PC-9 (cell line): ENCODE measurements around the gene ELP5. TPM values are rescaled to one million over a fixed set of nuclear protein-coding genes. Genes with fewer than 3 reads are reported as not detected.

ENCODE experiments used
- BruUV-seq: library from RNA; stranded (reverse); fragments of 400-500 nt; replicated peaks from 2 replicates; lab custom pipeline; 2021; lab: Mats Ljungman, UMichigan
- CTCF ChIA-PET: fragments of 300-600 bp; sonication (Branson Sonifier 250); formaldehyde crosslinking; loops from one replicate; lab custom pipeline; 2022; ENCODE audit warnings: antibody characterized with exemption; lab: Charles Lee
- POLR2A ChIA-PET: fragments of 300-600 bp; sonication (Branson Sonifier 250); formaldehyde crosslinking; loops from one replicate; lab custom pipeline; 2022; ENCODE audit warnings: antibody characterized with exemption; ENCODE audit not compliant: unreplicated experiment; lab: Charles Lee
- DNase-seq, 2 experiments: peaks; one replicate each; pipeline versions ENCODE4 v3.0.0 to v3.0.0-alpha.2; 2015 to 2022; ENCODE audit warnings: mixed read lengths in 1 of 2
- H2AFZ ChIP-seq: fragments of 200-600 bp; sonication (generic); 2 replicates; pipeline ENCODE4 v1.8.1; 2017; ENCODE audit warnings: antibody characterized with exemption
- H3F3A ChIP-seq: fragments of 200-600 bp; sonication (generic); 2 replicates; pipeline ENCODE4 v1.8.1; 2017; ENCODE audit warnings: antibody characterized with exemption, mild to moderate bottlenecking, low read depth; ENCODE audit not compliant: insufficient read depth
- H3K27ac ChIP-seq: fragments of 200-600 bp; sonication (generic); 2 replicates; pipeline ENCODE4 v1.6.1; 2016; ENCODE audit warnings: mixed run types
- H3K27me3 ChIP-seq: fragments of 200-600 bp; sonication (generic); 2 replicates; pipeline ENCODE4 v1.6.1; 2016; ENCODE audit warnings: low read depth, mixed run types; ENCODE audit not compliant: insufficient read depth
- H3K36me3 ChIP-seq: fragments of 200-600 bp; sonication (generic); 2 replicates; pipeline ENCODE4 v1.6.1; 2016; ENCODE audit warnings: low read depth, mixed run types
- H3K4me1 ChIP-seq: fragments of 200-600 bp; sonication (generic); replicated peaks from 2 replicates; pipeline ENCODE4 v1.6.1; 2016; ENCODE audit warnings: mixed run types; ENCODE audit not compliant: insufficient read depth
- H3K4me2 ChIP-seq: fragments of 200-600 bp; sonication (generic); 2 replicates; pipeline ENCODE4 v1.6.1; 2017; ENCODE audit warnings: mixed run types
- H3K4me3 ChIP-seq: fragments of 200-600 bp; sonication (generic); 2 replicates; pipeline ENCODE4 v1.6.1; 2016; ENCODE audit warnings: mixed run types
- H3K79me2 ChIP-seq: fragments of 200-600 bp; sonication (generic); 2 replicates; pipeline ENCODE4 v1.6.1; 2017; ENCODE audit warnings: low read depth, mixed run types
- H3K9me2 ChIP-seq: fragments of 200-600 bp; sonication (generic); 2 replicates; pipeline ENCODE4 v1.8.1; 2017; ENCODE audit warnings: mild to moderate bottlenecking; ENCODE audit not compliant: insufficient read depth
- H3K9me3 ChIP-seq: fragments of 200-600 bp; sonication (generic); 2 replicates; pipeline ENCODE4 v1.8.1; 2016; ENCODE audit warnings: low read depth; ENCODE audit not compliant: insufficient read depth
- H4K20me1 ChIP-seq: fragments of 200-600 bp; sonication (generic); 2 replicates; pipeline ENCODE4 v1.8.1; 2017; ENCODE audit not compliant: insufficient read depth
- EZH2 ChIP-seq: fragments of 200-600 bp; sonication (generic); IDR thresholded peaks from 2 replicates; pipeline ENCODE4 v1.8.0; 2017; ENCODE audit warnings: antibody characterized with exemption, low read depth
- intact Hi-C: fragments of 100-400 bp; cut with micrococcal nuclease; formaldehyde crosslinking; loops from one replicate; pipeline ENCODE4 v1.10.0; 2022; ENCODE audit not compliant: unreplicated experiment
- total RNA-seq: library from RNA; stranded (reverse); gene quantifications from 2 replicates; pipeline ENCODE4 v1.2.3, GENCODE V29; 2021
- TF ChIP-seq, protein P1 (sequence below): fragments of 200-600 bp; sonication (generic); conservative IDR thresholded peaks from 2 replicates; pipeline ENCODE4 v1.6.1; 2017; ENCODE audit warnings: mixed run types, antibody characterized with exemption, mild to moderate bottlenecking, moderate library complexity

ELP5 gene
- total RNA-seq, 1 experiment from 2014 or later = 45.1 TPM

DNA sequence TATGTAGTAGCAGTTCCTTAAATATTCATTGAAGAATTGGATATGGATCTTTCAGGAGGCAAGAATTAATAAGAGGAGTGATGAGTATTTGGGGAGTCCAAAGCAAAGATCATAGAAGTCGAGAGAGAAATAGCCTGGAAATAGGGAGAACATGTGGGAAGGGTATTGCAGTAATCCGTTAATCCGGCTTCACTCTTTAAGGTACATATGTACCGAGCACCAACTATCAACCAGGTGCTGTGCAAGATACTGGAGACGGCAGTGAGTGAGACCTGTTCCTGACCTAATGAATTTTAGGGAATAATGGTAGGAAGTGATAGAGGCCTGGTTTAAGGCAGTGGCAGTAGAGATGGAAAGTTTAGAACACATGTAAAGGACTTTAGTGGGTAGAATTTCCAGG is 1.1 kb downstream of the ELP5 start:
- Histone ChIP-seq H4K20me1 (no peaks in the 10 kb centered on the region), H3K27ac (peak overlapping the region; percentile 89), H3K27me3 (no peaks in the 10 kb centered on the region), H2AFZ (no peak overlapping the region), H3K9me2 (no peaks in the 10 kb centered on the region), H3K36me3 (peaks cover 18% of the 10 kb centered on the region), H3K9me3 (no peaks in the 10 kb centered on the region), H3F3A (peaks cover 54% of the 10 kb centered on the region), H3K4me1 (peaks cover 28% of the 10 kb centered on the region), H3K4me3 (peak overlapping the region; percentile 72), H3K4me2 (peak overlapping the region; percentile 84), H3K79me2 (peaks cover 73% of the 10 kb centered on the region)
- intact Hi-C loops = loop anchor here (2.0 kb wide), 1 partner anchor 14 kb away; the partner anchor contains the start of gene PHF23
- ChIA-PET CTCF (no interaction called here), POLR2A (no interaction called here)
- DNase-seq = no peak
- no peak for TF ChIP-seq EZH2
- TF ChIP-seq, protein P1, sequence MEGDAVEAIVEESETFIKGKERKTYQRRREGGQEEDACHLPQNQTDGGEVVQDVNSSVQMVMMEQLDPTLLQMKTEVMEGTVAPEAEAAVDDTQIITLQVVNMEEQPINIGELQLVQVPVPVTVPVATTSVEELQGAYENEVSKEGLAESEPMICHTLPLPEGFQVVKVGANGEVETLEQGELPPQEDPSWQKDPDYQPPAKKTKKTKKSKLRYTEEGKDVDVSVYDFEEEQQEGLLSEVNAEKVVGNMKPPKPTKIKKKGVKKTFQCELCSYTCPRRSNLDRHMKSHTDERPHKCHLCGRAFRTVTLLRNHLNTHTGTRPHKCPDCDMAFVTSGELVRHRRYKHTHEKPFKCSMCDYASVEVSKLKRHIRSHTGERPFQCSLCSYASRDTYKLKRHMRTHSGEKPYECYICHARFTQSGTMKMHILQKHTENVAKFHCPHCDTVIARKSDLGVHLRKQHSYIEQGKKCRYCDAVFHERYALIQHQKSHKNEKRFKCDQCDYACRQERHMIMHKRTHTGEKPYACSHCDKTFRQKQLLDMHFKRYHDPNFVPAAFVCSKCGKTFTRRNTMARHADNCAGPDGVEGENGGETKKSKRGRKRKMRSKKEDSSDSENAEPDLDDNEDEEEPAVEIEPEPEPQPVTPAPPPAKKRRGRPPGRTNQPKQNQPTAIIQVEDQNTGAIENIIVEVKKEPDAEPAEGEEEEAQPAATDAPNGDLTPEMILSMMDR = no peak
- BruUV-seq = no TSS peak

DNA sequence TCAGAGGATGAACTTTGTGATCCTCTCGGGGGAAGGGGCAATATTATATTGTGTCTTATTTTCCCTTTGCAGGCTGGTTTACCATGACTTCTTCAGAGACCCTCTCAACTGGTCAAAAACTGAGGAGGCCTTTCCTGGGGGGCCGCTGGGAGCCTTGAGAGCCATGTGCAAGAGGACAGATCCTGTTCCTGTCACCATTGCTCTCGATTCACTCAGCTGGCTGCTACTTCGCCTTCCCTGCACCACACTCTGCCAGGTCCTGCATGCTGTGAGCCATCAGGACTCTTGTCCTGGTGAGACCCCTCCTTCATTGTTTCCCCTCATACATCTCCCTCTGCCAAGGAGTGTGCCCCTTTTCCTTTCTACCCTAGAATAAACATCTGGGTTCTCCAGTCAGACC is 2.5 kb downstream of the ELP5 start:
- intact Hi-C loops = no loop called here
- Histone ChIP-seq H3K79me2 (peaks cover 72% of the 10 kb centered on the region), H3K9me2 (no peaks in the 10 kb centered on the region), H3K4me3 (no peak overlapping the region), H2AFZ (no peak overlapping the region), H3K36me3 (peaks cover 30% of the 10 kb centered on the region), H3F3A (peaks cover 68% of the 10 kb centered on the region), H3K27me3 (no peaks in the 10 kb centered on the region), H3K4me1 (peaks cover 28% of the 10 kb centered on the region), H3K4me2 (no peak overlapping the region), H3K27ac (0 out of 2 replicates have a peak overlapping the region, but pooled peaks have one; percentile 7), H3K9me3 (no peaks in the 10 kb centered on the region), H4K20me1 (peaks cover 13% of the 10 kb centered on the region)
- POLR2A ChIA-PET = interaction anchor here (0.6 to 0.7 kb wide), 2 partner anchors 13 to 360 kb away, joined by 3 to 7 read pairs; no protein-coding TSS in a partner anchor
- CTCF ChIA-PET = interaction anchor here (0.5 kb wide), 1 partner anchor 14 kb away, joined by 3 read pairs; no protein-coding TSS in a partner anchor
- no TSS peak for BruUV-seq
- no peak for DNase-seq
- TF ChIP-seq, protein P1 = no peak
- TF ChIP-seq EZH2 = no peak

DNA sequence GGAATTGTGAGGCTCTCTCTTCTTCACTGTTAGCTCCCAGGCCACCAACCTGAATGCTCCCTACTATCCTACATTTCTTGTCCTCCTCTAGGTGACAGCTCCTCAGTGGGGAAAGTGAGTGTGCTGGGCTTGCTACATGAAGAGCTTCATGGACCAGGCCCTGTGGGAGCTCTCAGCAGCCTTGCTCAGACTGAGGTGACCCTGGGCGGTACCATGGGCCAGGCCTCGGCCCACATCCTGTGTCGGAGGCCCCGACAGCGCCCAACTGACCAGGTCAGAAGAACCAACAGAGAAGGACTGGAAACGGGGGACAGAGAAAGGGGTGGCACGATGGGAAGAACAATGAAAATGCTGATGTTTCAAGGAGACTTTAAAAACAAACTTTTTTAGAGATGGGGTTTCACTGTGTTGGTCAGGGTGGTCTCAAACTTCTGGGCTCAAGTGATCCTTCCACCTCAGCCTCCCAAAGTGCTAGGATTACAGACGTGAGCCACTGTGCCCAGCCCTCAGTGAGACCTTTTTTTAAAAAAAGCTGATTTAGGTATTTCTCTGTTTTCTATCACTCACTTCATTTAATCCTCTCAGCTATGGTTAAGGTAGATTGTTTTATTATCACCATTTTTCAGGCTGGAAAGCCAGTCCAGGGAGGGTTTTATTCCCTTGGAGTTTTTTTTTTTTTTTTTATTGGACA is 4.9 kb downstream of the ELP5 start:
- peaks cover 78% of the 10 kb centered on the region for H3K79me2 ChIP-seq
- no peak overlapping the region for H2AFZ ChIP-seq
- H3K4me2 ChIP-seq = no peak overlapping the region
- ChIA-PET CTCF (no interaction called here), POLR2A (interaction anchor here (0.6 to 0.7 kb wide), 4 partner anchors 9 to 939 kb away, joined by 3 to 7 read pairs (median 3); no protein-coding TSS in a partner anchor)
- intact Hi-C loops = no loop called here
- H3K27me3 ChIP-seq = no peaks in the 10 kb centered on the region
- peaks cover 86% of the 10 kb centered on the region for H3F3A ChIP-seq
- H3K4me1 ChIP-seq = peaks cover 31% of the 10 kb centered on the region
- no peak for DNase-seq
- peaks cover 42% of the 10 kb centered on the region for H3K36me3 ChIP-seq
- H3K4me3 ChIP-seq = no peak overlapping the region
- H3K27ac ChIP-seq = peak overlapping the region; percentile 2; the same call in 1 of the 2 replicates
- H3K9me3 ChIP-seq = no peaks in the 10 kb centered on the region
- peaks cover 25% of the 10 kb centered on the region for H4K20me1 ChIP-seq
- no TSS peak for BruUV-seq
- H3K9me2 ChIP-seq = no peaks in the 10 kb centered on the region
- TF ChIP-seq, protein P1 = no peak
- TF ChIP-seq EZH2 = no peak
